Raji (cell line): Measurements from ENCODE around the gene CMTM5.

Experiments used
- POLR2A ChIP-seq: IDR thresholded peaks from 2 replicates; pipeline ENCODE4 v1.6.1; 2011; ENCODE audit warnings: low read depth, low read length, control low read depth; ENCODE audit not compliant: insufficient read depth

The CMTM5 gene

GRCh38 chr14:23379366-23380196, 2.7 kb downstream of the CMTM5 start:
- TF ChIP-seq POLR2A, result no peak

GRCh38 chr14:23380197-23380914, 3.5 kb downstream of the CMTM5 start:
- TF ChIP-seq POLR2A, result no peak

GRCh38 chr14:23380976-23381375, 4.1 kb downstream of the CMTM5 start:
- no peak for TF ChIP-seq POLR2A

- TF ChIP-seq POLR2A, result no peak
Observed at GRCh38 chr14:23381871-23382270, 5.0 kb downstream of the CMTM5 start.

GRCh38 chr14:23382276-23382675, 5.4 kb downstream of the CMTM5 start:
- TF ChIP-seq POLR2A, result no peak

GRCh38 chr14:23382731-23383440, 6.0 kb downstream of the CMTM5 start:
- no peak for TF ChIP-seq POLR2A

- no peak for TF ChIP-seq POLR2A
Observed at GRCh38 chr14:23384364-23385080, 7.7 kb downstream of the CMTM5 start.

- TF ChIP-seq POLR2A, result no peak
Observed at GRCh38 chr14:23385244-23385641, 8.4 kb downstream of the CMTM5 start.

GRCh38 chr14:23385642-23386265, 8.9 kb downstream of the CMTM5 start:
- no peak for TF ChIP-seq POLR2A

- TF ChIP-seq POLR2A, result no peak
Observed at GRCh38 chr14:23386999-23387398, 10.2 kb downstream of the CMTM5 start.

- no peak for TF ChIP-seq POLR2A
Observed at GRCh38 chr14:23387916-23388882, 11.4 kb downstream of the CMTM5 start.

- TF ChIP-seq POLR2A, result no peak
Observed at GRCh38 chr14:23388996-23389395, 12.2 kb downstream of the CMTM5 start.

- no peak for TF ChIP-seq POLR2A
Observed at GRCh38 chr14:23389396-23389795, 12.6 kb downstream of the CMTM5 start.

- TF ChIP-seq POLR2A, result no peak
Observed at GRCh38 chr14:23392613-23393012, 15.8 kb downstream of the CMTM5 start.

- TF ChIP-seq POLR2A, result no peak
Observed at GRCh38 chr14:23396126-23396525, 19.3 kb downstream of the CMTM5 start.
